Activated CD4-positive, alpha-beta memory T cell treated with anti-CD3 and anti-CD28 coated beads for 36 hours (primary cell): ENCODE measurements around the gene SPATA12. TPM values are rescaled to one million over a fixed set of nuclear protein-coding genes. Genes with fewer than 3 reads are reported as not detected.

Source experiments
- CTCF ChIA-PET: fragments of 350-600 bp; sonication (Branson Sonifier 250); formaldehyde crosslinking; loops from one replicate; lab custom pipeline; 2021; ENCODE audit warnings: antibody characterized with exemption, inconsistent platforms; lab: Charles Lee
- POLR2A ChIA-PET: fragments of 350-600 bp; sonication (Branson Sonifier 250); formaldehyde crosslinking; loops from one replicate; lab custom pipeline; 2021; ENCODE audit warnings: antibody characterized with exemption; lab: Charles Lee
- DNase-seq: peaks from one replicate; pipeline ENCODE4 v3.0.0-alpha.2; 2020
- H3K27ac Mint-ChIP-seq: one replicate; pipeline ENCODE4 v1.8.0; 2021; ENCODE audit warnings: mixed read lengths
- H3K27me3 Mint-ChIP-seq: one replicate; pipeline ENCODE4 v1.8.0; 2021; ENCODE audit warnings: mixed read lengths
- H3K36me3 Mint-ChIP-seq: one replicate; pipeline ENCODE4 v1.8.0; 2021; ENCODE audit warnings: mixed read lengths
- H3K4me1 Mint-ChIP-seq: one replicate; pipeline ENCODE4 v1.8.0; 2021; ENCODE audit warnings: low read depth, mixed read lengths
- H3K4me3 Mint-ChIP-seq: one replicate; pipeline ENCODE4 v1.8.0; 2021; ENCODE audit warnings: mild to moderate bottlenecking, mixed read lengths
- H3K9me3 Mint-ChIP-seq: one replicate; pipeline ENCODE4 v1.8.0; 2021; ENCODE audit warnings: mixed read lengths
- intact Hi-C: fragments of 100-400 bp; cut with micrococcal nuclease; formaldehyde crosslinking; loops from one replicate; pipeline ENCODE4 v1.15.1; 2023
- total RNA-seq, 2 experiments: library from RNA; stranded (reverse); gene quantifications; one replicate each; pipeline ENCODE4 v1.2.3, GENCODE V29; 2021

The SPATA12 gene
- total RNA-seq, 2 experiments from 2014 or later, result not detected

GRCh38 chr3:57031631-57032541 lies 28.6 kb upstream of the SPATA12 start:
- Mint-ChIP-seq H3K9me3 (no peaks in the 10 kb centered on the region), H3K27me3 (peaks cover 1% of the 10 kb centered on the region), H3K36me3 (no peaks in the 10 kb centered on the region), H3K4me1 (no peaks in the 10 kb centered on the region), H3K4me3 (no peak overlapping the region), H3K27ac (no peak overlapping the region)
- ChIA-PET POLR2A (no interaction called here), CTCF (no interaction called here)
- intact Hi-C loops, result no loop called here
- no peak for DNase-seq

GRCh38 chr3:57036952-57037351 lies 23.5 kb upstream of the SPATA12 start:
- no peaks in the 10 kb centered on the region for H3K9me3 Mint-ChIP-seq
- ChIA-PET POLR2A (no interaction called here), CTCF (no interaction called here)
- no peaks in the 10 kb centered on the region for H3K4me1 Mint-ChIP-seq
- H3K27ac Mint-ChIP-seq, result no peak overlapping the region
- intact Hi-C loops, result no loop called here
- DNase-seq, result no peak
- H3K27me3 Mint-ChIP-seq, result peaks cover 11% of the 10 kb centered on the region
- H3K36me3 Mint-ChIP-seq, result no peaks in the 10 kb centered on the region
- H3K4me3 Mint-ChIP-seq, result no peak overlapping the region

GRCh38 chr3:57038466-57039164 lies 21.8 kb upstream of the SPATA12 start:
- Mint-ChIP-seq H3K4me3 (no peak overlapping the region), H3K27me3 (peaks cover 13% of the 10 kb centered on the region), H3K9me3 (no peaks in the 10 kb centered on the region), H3K27ac (no peak overlapping the region), H3K36me3 (no peaks in the 10 kb centered on the region), H3K4me1 (no peaks in the 10 kb centered on the region)
- intact Hi-C loops, result no loop called here
- ChIA-PET POLR2A (no interaction called here), CTCF (interaction anchor here (1.2 kb wide), 1 partner anchor 50 kb away, joined by 3 read pairs; no protein-coding TSS in a partner anchor)
- no peak for DNase-seq

DNA sequence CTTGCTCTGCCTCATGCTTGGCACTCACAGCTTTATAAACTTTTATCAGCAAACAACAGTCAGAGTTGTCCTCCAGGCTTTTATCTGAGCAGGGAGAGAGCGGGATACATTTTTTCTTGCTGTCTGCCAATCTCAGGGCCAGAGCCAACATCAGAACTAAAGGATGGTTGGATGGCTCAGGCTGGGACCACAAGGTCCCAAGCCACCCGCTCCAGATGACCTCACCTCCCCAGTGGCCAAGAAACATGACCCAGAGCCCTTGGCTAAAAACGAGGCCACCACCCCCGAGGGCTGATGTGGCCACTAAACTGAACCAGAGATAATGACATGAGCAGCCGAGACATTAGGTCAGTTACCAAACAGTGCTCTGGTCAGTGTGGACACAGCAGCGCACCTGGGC lies 18.8 kb upstream of the SPATA12 start:
- H3K4me3 Mint-ChIP-seq, result no peak overlapping the region
- no peak for DNase-seq
- no peak overlapping the region for H3K27ac Mint-ChIP-seq
- peaks cover 15% of the 10 kb centered on the region for H3K27me3 Mint-ChIP-seq
- no peaks in the 10 kb centered on the region for H3K9me3 Mint-ChIP-seq
- ChIA-PET CTCF (no interaction called here), POLR2A (no interaction called here)
- no peaks in the 10 kb centered on the region for H3K4me1 Mint-ChIP-seq
- no peaks in the 10 kb centered on the region for H3K36me3 Mint-ChIP-seq
- intact Hi-C loops, result no loop called here

- ChIA-PET POLR2A (no interaction called here), CTCF (no interaction called here)
- no peak overlapping the region for H3K4me3 Mint-ChIP-seq
- intact Hi-C loops, result no loop called here
- H3K27me3 Mint-ChIP-seq, result peaks cover 19% of the 10 kb centered on the region
- DNase-seq, result no peak
- H3K9me3 Mint-ChIP-seq, result no peaks in the 10 kb centered on the region
- no peaks in the 10 kb centered on the region for H3K4me1 Mint-ChIP-seq
- no peak overlapping the region for H3K27ac Mint-ChIP-seq
- H3K36me3 Mint-ChIP-seq, result no peaks in the 10 kb centered on the region
These were observed 16.9 kb upstream of the SPATA12 start for GRCh38 chr3:57043518-57043917.

DNA sequence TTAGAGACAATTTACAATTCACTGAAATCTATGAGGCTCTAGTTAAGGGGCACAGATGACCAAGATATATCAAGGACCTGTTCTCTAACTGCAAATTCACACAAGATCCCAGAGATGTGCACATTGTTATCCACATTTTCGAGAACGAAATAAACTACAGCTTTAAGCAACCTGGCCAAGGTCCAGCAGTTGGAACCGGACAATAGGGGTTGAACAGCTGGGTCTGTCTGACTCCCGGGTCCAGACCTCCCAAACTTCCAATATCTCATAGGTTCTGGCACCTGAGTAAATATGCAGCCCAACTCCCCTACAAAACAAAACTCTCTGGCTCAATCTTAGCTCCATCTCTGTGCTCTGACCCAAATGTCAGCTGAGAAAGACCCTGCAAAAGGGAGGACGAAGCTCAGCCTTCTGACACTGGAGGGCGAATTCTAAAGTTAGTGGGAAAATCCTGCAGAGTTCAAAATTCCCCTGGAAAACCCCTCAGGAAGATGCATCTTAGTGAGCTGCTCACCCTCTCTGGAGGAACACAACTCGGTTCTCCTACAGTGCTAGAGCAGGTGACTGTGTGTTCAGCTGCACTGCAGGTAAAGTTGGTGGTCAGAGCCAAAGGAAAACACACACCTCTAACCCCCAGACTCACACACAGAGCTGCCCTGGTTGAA lies 14.2 kb upstream of the SPATA12 start:
- Mint-ChIP-seq H3K27ac (no peak overlapping the region), H3K27me3 (peaks cover 10% of the 10 kb centered on the region), H3K36me3 (no peaks in the 10 kb centered on the region), H3K4me1 (no peaks in the 10 kb centered on the region), H3K4me3 (no peak overlapping the region), H3K9me3 (no peaks in the 10 kb centered on the region)
- ChIA-PET CTCF (interaction anchor here (1.3 kb wide), 1 partner anchor 56 kb away, joined by 4 read pairs; no protein-coding TSS in a partner anchor), POLR2A (no interaction called here)
- intact Hi-C loops, result no loop called here
- no peak for DNase-seq

- no peak overlapping the region for H3K27ac Mint-ChIP-seq
- POLR2A ChIA-PET, result no interaction called here
- intact Hi-C loops, result no loop called here
- DNase-seq, result no peak
- H3K36me3 Mint-ChIP-seq, result no peaks in the 10 kb centered on the region
- H3K4me1 Mint-ChIP-seq, result no peaks in the 10 kb centered on the region
- no peaks in the 10 kb centered on the region for H3K9me3 Mint-ChIP-seq
- no peak overlapping the region for H3K4me3 Mint-ChIP-seq
- CTCF ChIA-PET, result interaction anchor here (0.6 kb wide), 1 partner anchor 457 kb away, joined by 6 read pairs; no protein-coding TSS in a partner anchor
- peaks cover 6% of the 10 kb centered on the region for H3K27me3 Mint-ChIP-seq
These were observed 12.3 kb upstream of the SPATA12 start for GRCh38 chr3:57048052-57048671.

DNA sequence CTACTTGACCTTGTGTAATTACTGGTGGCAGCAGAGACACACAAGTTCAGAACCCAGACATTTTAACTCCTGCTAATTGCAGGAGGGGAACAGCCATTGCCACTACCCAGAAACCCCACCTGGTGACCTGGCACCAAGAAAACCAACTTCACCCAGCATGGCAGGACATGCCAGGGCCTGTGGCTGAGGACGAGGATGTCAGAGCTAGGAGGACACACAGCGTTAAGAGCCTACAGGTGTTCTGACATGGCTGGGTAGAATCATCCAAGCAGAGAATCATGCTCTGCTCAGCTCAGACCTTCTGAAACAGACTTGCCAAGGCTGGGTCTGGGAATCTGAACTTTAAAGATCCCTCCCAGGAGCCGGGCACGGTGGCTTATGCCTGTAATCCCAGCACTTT lies 11.7 kb upstream of the SPATA12 start:
- intact Hi-C loops, result no loop called here
- POLR2A ChIA-PET, result no interaction called here

GRCh38 chr3:57052662-57053061 lies 7.8 kb upstream of the SPATA12 start:
- CTCF ChIA-PET, result no interaction called here
- no peaks in the 10 kb centered on the region for H3K36me3 Mint-ChIP-seq
- intact Hi-C loops, result no loop called here
- H3K4me1 Mint-ChIP-seq, result no peaks in the 10 kb centered on the region
- H3K27me3 Mint-ChIP-seq, result peaks cover 11% of the 10 kb centered on the region
- no peak overlapping the region for H3K27ac Mint-ChIP-seq
- no peaks in the 10 kb centered on the region for H3K9me3 Mint-ChIP-seq
- POLR2A ChIA-PET, result no interaction called here
- no peak for DNase-seq
- H3K4me3 Mint-ChIP-seq, result no peak overlapping the region

More for the DNA sequence above, 11.7 kb upstream of the SPATA12 start:
- Mint-ChIP-seq H3K36me3 (no peaks in the 10 kb centered on the region), H3K9me3 (no peaks in the 10 kb centered on the region), H3K27ac (no peak overlapping the region), H3K4me3 (no peak overlapping the region), H3K4me1 (no peaks in the 10 kb centered on the region), H3K27me3 (peaks cover 6% of the 10 kb centered on the region)
- no peak for DNase-seq
- CTCF ChIA-PET, result no interaction called here

DNA sequence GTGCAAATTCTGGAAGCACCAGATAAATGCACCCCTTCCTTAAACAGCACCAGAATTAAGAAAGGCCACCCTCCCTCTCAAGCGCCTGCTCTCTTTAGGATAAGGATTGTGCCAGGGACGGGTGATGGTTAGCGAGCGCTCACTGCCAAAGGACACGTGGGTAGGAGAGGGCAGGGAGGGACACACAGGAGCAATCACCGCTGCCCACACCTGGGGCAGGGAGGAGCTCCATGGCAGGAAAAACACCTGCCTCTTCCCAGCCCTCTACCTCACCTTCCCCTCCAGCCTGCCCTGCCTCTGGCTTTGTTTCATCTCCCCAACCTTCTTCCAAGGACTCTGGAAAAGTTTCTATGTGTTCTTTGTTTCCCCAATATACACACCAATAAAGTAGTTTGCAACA lies 7.3 kb upstream of the SPATA12 start:
- H3K4me1 Mint-ChIP-seq, result no peaks in the 10 kb centered on the region
- no peak overlapping the region for H3K27ac Mint-ChIP-seq
- H3K36me3 Mint-ChIP-seq, result no peaks in the 10 kb centered on the region
- CTCF ChIA-PET, result no interaction called here
- POLR2A ChIA-PET, result no interaction called here
- no peak overlapping the region for H3K4me3 Mint-ChIP-seq
- no peak for DNase-seq
- peaks cover 9% of the 10 kb centered on the region for H3K27me3 Mint-ChIP-seq
- intact Hi-C loops, result no loop called here
- H3K9me3 Mint-ChIP-seq, result no peaks in the 10 kb centered on the region

GRCh38 chr3:57057351-57057750 lies 3.1 kb upstream of the SPATA12 start:
- DNase-seq, result no peak
- Mint-ChIP-seq H3K4me1 (no peaks in the 10 kb centered on the region), H3K36me3 (no peaks in the 10 kb centered on the region), H3K4me3 (no peak overlapping the region), H3K9me3 (no peaks in the 10 kb centered on the region), H3K27ac (no peak overlapping the region), H3K27me3 (peaks cover 10% of the 10 kb centered on the region)
- intact Hi-C loops, result no loop called here
- POLR2A ChIA-PET, result no interaction called here
- CTCF ChIA-PET, result no interaction called here

GRCh38 chr3:57059411-57059810 lies 1.1 kb upstream of the SPATA12 start:
- ChIA-PET CTCF (no interaction called here), POLR2A (no interaction called here)
- H3K4me1 Mint-ChIP-seq, result no peaks in the 10 kb centered on the region
- H3K27ac Mint-ChIP-seq, result no peak overlapping the region
- no peak overlapping the region for H3K4me3 Mint-ChIP-seq
- H3K27me3 Mint-ChIP-seq, result peaks cover 8% of the 10 kb centered on the region
- H3K9me3 Mint-ChIP-seq, result no peaks in the 10 kb centered on the region
- H3K36me3 Mint-ChIP-seq, result no peaks in the 10 kb centered on the region
- DNase-seq, result no peak
- intact Hi-C loops, result no loop called here
